PFSK-1 (cell line): Measurements from ENCODE around the gene GNB1L.
A peak's percentile ranks its signal among the peaks of the same experiment; 100 is the strongest.

ENCODE experiments used
- POLR2AphosphoS5 ChIP-seq: IDR thresholded peaks from 2 replicates; pipeline ENCODE4 v1.6.1; 2012; ENCODE audit warnings: low read depth, mild to moderate bottlenecking, control low read depth, low read length, moderate library complexity
- REST ChIP-seq, 2 experiments: IDR thresholded peaks; 2 replicates each; pipeline versions ENCODE4 v1.6.1 to v1.8.0; 2011 to 2012; ENCODE audit warnings: low read depth in 2 of 2, low read length in 2 of 2, control low read depth in 1 of 2, inconsistent platforms in 1 of 2, mild to moderate bottlenecking in 1 of 2, moderate library complexity in 1 of 2; ENCODE audit not compliant: insufficient read depth in 1 of 2
- SIN3A ChIP-seq: IDR thresholded peaks from 2 replicates; pipeline ENCODE4 v1.6.1; 2012; ENCODE audit warnings: mild to moderate bottlenecking, low read length, moderate library complexity, borderline replicate concordance; ENCODE audit not compliant: insufficient read depth
- TAF1 ChIP-seq: IDR thresholded peaks from 2 replicates; pipeline ENCODE4 v1.6.1; 2012; ENCODE audit warnings: low read length, control low read depth, borderline replicate concordance; ENCODE audit not compliant: insufficient read depth

GRCh38 chr22:19807161-19807913, 47.3 kb downstream of the GNB1L start:
- no peak for TF ChIP-seq POLR2AphosphoS5
- no peak for TF ChIP-seq TAF1
- 0 out of 4 replicates have a peak, but pooled peaks of 1 of the 2 experiments have one; percentile 61 for TF ChIP-seq REST (IDR thresholded peaks at IDR 0.05; ENCODE audit: insufficient read depth in 1 of 2, low read depth in 2 of 2, low read length in 2 of 2)
- no peak for TF ChIP-seq SIN3A
